ENCODE data around the gene HOXB9.

Gene HOXB9

DNA sequence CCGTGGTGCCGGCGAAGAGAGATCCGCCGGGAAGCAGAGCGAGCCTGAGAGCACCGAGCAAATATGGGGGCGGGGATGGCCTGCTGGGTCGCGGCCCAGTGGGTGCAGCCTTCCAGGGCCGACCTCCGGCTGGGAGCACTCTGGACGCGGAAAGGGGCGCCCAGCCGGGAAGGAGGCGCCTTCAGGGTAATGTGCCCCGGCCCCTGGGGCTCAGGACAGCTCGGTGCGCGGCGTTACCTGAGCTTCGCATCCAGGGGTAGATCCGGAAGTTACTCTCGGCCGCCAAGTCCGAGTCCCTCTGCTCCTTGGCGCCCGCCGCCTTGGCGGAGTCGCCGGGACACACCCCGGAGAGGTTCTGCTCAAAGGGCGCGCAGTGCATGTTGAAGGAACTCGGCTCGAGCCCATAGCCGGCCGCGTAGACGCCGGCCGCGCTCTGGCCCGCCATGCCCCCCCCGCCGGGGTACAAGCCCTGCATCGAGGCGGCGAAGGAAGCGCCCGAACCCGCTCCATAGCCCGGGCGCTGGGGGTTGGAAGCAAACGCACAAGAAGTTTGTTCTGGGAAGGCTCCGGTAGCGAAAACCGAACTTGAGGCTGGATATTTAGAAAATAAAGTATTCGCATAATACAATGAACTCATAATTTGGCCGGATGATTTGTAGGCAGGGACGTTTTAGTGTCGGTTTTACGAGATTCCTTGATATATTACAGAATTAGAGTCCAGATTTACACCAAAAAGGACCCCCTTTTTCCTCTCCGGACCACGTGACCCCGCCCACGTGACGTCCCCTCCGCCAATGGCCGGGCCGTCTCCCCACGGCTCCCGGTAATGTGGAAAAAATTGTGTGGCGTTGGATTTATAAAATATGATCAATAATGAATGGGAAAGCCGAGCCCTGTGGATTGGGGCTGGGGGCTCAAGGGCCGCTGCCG lies 15.6 kb downstream of the HOXB9 start, which contains the start of gene HOXB7:
Gene HOXB7, minus strand, starts transcription at position 736 of the 930 bp plus-strand sequence. Its CDS starts 99 bp downstream, at position 637.
- DNase-seq (ENCODE audit: low spot score), result peak; percentile 54

DNA sequence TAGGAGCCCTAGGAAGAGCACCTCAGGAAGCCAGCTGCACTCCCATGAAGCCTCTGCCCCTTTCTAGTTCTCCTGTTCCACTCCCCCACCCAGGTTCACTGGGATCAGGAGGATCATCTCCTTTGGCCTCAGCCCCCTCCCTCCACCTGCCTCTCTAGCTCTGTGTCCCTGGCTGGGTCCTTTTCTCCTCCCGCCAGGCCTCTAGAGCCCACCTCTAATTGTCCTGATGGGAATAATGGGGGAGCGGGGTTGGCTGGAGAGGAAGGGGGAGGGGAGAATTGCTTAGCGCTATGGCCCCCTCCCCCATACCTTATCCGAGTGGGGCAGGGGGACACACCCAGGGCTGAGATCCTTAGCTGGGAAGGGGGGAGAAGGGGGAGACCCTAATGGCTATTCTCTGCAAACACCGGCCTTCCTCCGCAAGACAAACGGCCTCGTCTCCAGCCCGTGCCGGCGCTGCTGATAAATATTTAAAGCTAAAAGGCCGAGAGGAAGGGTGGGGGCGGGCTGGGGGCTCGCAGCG lies 16.3 kb downstream of the HOXB9 start:
- no peak for DNase-seq (ENCODE audit: low spot score)

DNA sequence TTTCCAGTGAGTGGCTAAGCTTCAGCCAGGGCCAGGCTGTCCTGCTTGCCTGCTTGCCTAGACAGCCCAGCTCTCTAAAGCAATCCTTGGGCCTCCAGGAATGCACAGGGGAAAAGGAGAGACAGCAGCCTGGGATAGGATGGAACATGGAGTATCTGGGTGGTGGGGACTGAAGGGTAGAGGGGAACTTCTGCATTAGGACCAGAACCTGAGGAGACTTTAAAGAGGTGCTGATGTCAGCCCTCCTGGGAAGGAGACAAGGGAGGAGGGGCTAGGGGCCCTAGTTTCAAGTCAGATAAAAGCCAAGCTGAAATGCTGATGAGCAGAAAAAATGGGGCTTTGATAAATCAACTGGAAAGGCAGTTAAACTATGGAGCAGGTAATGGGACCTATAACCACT lies 17.1 kb downstream of the HOXB9 start:
- DNase-seq (ENCODE audit: low spot score), result no peak

DNA sequence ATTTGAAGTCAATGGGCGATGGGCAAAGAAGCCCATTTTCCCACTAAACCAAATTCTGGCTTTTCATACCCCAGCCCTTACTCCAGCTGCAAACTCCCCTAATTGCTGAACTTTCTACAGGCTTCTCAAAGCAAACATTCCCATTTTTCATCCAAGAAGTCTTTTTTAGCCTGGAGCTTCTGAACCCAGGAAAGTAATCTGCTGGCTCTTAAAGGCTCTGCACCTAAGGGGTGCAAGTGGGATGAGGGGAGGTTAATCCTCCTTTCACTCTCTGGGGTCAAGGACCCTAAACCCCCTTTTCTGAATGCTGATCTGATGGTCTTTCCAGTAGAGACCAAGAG lies 17.7 kb downstream of the HOXB9 start:
- DNase-seq (ENCODE audit: low spot score), result no peak

DNA sequence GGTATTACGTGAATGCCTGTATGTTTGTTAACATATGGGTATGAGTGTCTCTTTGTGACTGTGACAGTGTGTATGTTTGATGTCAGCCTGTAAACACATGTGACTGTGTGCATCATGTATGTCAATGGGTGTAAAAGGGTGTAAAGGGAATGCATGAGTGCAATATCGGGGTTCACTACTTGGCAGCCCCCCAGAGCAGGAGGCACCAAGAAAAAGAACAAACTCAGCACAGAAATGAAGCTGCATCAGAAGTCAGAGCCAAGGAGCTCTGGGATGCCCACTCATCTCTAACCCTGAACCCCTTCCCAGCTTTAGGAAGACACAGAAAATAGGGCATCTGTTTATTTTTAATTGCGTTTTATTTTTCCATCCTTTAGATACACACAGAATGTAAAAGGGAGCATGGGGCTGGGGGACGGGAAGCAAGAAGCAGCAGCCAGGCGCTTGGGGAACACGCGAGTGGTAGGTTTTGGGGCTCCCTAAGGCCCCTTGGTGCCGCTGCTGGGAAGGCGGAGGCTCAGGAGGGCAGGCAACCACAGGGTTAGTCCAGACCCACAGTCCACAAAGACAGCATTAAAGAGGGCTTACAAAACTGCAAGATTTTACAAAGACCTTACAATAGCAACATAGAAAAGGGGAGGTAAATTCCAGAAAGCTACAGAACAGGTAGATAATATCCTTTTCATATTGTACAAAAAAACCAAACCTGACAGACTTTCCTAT lies 19.1 kb downstream of the HOXB9 start:
- DNase-seq (ENCODE audit: low spot score), result no peak

DNA sequence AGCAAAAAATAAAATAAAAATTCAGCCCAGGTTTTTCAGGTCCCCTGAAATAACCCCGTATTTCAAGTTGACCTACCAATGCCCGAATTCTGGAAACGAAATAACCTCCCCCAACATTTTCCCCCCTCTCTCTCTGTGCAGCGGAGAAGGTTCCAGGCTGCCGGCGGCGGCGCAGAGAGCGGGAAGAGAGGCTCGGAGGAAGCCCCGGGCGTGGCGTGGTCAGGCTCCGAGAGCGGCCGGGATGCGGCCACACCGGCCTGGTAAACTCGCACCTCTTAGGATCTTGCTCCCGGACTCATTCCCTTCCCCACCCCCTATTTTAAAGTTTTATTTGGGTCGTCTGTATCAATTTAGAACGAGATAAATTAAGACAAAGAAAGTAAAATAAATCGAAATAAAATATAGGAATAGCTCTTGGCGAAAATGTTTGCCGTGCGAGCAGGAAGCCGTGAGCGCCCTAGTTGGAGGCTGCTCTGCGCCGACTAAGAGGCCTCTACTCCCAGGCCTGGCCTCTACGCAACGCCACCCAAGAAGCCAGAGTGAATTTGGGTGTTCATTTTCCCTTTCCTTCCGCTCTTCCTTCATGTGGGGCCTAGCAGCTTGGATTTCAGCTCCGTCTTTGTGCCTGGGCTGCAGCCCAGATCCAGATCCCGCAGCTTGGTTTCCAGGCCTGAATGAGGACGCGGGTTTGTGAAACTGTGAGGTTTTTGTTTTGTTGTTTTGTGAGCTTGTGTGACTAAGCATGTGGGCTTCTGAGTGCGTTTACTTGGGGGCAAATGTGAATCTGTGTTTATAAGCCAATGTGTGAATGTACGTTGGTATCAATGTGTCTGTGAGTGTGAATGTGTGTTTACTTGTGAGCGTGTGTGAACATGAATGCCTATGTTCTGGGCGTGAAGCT lies 19.9 kb downstream of the HOXB9 start:
- no peak for DNase-seq (ENCODE audit: low spot score)

DNA sequence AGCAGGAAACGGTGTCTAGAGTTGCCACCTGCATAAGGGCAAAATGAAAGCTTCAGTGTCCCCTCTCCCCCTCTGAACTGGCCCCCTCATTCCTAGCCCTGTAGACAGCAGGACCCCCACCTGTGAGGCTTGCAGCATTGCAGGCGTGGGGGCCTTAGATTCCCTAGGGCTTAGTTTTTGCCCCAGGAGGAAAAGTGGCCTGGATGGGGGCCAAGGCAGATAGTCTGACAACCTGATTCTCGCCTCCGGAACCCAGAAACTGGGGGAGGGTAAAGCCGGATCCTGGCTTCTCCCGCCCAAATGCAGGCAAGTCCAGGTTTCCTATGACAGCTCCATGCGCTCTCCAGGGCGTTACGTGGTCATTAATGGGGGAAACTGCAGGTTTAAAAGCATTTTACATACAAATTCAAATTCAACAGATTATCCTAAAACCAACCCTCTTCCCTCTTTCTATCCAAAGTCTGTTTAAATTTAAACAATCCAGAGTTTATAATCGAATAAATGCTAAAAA lies 20.7 kb downstream of the HOXB9 start:
- no peak for DNase-seq (ENCODE audit: low spot score)

DNA sequence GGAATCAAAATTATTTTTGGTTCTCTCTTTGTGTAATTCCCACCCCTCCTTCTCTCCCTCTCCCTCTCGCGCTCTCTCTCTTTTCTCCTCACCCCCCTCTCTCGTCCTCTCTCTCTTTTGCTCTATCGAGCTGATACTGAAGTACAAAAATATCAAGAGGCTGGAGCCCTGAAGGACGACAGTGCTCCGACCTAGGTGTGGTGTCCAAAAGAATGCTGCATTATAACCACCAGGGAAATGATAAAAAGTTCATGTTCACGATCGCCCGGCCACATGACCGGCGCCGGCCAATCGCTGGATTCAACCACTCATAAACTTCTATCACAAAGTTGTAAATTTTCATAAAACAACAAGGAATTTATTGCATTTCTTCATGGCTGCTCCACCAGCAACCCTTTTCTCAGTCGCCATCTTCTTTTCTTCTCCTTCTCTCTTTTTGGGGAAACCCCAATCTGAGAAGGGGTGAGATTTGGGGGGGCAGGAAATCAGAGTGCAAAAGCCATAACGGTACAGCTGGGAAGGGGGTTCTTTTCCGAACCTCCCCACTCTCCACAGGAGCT lies 21.3 kb downstream of the HOXB9 start, which contains the start of gene HOXB6:
Gene HOXB6, minus strand, starts transcription at position 217 of the 560 bp plus-strand sequence. CDS start 6,836 bp downstream, outside the sequence.
- no peak for DNase-seq (ENCODE audit: low spot score)

DNA sequence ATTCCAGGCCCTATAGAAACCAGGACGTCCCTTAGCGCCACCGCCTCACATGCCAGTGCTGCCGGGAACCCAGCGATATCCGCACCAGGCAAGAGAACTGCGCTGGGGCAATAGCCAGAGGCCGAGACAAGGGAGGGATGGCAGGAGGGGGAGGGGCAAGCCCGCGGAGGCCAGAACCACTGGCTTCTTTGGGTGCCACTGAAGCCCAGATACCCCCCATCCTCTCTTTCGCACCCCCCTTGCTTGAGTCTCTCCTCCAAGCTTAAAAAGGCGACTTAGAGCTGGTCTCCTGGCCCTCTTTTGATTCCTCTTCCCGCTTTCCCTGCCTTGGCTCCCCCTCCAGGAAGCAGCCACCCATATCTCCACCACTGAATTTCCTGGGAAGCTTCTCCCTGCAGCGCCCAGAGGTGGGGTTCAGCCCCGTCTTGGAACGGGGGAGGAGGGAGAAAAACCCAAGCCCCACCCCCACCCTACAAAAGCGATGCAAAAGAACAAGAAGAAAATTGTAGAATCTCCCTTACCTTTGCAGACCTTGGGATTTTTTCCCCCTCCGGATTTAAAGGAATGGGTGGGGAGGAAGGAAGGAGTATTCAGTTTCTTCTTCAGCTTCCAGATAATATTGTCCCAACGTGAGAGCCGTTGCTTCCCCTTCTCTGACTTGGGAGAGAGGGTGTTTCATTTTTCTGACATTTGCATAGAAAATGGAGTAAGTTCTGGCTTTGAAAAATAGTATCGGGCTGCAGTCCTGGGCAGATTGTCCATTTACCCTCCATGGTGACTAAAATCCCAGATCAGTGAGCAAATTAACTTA lies 22.0 kb downstream of the HOXB9 start:
- no peak for DNase-seq (ENCODE audit: low spot score)

DNA sequence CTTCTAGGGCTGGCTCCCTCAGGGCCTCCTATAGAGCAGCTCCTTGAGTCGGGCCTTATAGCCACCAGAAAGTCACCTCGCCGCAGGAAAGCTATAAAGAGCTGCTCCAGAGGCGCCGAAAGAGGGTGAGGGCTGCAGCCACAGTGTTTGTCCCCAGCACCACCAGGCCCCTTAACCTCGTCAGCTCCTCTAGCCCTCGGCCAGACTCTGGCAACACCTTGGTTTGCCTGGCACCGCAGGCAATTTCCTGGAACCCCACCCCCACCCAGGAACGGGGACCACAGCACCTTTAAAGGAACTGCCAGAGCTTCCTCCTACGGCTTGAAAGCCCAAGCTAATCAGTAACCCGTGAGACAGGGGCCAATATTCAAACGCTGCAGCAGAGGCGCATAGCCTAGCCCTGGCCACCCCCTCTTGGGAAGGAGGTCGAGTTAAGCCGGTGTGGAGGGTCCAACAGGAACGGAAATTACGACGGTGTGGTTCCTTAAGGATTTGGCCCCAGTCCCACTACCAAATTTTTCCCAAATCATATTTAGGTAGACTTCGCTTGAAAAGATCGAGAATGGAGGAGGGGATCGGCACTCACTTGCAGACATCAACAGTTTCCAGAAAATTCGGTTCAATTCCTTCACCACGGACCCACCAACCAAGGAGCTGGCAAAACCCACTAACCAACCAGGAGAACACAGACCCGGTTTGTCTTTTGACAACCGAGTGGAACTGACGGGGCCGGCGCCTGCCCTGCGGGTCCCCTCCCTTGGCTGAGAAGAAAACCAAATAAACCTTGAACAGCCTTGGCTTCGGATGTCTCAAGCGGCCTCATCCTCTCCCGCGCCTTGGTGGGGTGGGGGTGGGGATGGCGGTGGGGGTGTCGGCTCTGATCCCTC lies 24.4 kb downstream of the HOXB9 start:
- no peak for DNase-seq (ENCODE audit: low spot score)

DNA sequence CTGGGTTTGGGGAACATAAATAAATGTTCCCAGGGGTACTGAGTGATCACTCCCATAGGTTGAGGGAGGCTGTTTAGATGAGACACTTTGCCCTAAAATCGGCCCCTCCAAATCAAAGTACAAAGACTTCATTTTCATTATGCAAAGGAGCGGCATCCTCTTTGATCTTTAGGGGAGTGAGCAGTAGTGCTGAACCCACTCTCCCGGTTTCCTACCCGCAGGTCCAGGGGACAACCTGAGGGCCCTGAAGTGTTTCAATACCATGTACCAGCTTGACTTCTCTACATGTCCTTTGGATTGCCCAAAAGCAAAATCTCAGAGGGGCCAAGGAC lies 25.0 kb downstream of the HOXB9 start:
- no peak for DNase-seq (ENCODE audit: low spot score)

DNA sequence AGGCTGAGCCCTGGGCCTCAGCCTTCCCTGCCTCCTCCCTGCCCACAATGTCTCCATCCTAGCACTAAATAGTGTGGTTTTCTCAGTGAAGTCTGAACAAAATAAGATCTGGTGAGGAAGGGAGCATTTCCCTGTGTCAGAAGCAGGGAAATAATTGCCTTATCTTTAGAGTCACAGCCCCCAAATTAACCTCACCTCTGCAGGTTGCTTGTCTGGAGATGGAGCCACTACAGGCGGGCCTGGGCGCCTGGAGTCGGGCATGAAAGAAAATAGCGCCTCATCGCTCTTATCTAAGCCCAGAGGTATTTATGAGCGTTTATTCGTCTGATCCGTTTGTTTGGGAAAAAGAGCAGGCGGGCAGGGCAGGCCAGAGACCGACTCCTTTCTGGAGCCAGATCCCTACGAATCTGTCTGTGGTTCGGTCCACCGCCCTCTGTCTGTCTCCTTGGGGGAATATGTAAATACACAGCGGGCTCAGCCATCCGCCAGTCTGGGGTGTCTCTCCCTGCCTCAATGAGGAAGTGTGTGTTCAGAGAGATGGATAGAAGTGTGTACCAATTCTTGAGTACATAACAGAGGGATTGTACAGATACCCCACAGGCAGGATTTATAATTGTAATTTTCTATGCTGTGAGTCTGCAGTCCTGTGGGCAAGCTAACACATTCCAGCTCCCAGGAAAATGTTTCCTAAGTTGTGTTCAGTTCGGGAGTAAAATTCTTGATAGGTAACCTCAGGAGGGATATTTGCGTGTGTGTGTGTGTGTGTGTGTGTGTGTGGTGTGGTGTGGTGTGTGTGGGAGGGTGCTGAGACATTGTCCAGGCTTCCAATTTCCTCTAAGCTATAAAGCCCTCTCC lies 25.7 kb downstream of the HOXB9 start:
- no peak for DNase-seq (ENCODE audit: low spot score)

DNA sequence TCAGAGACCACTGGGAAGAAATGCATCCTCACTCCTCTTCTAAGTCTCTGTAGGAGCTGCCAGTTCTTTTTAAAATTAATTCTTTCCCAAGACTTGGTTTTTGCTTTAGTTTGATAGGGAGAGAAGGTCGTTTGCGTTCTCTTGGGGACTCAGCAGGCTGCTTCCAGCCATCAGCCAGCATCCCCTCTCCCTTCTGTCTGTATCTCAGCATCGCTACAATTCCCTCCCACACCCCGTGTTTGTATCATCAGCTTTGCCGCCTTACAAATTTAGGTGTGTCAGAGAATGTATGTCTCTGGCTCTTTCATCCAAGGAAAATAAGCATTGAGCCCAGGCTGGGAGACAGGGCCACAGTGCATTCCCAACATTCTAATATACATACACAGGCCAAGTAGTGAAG lies 26.8 kb downstream of the HOXB9 start:
- DNase-seq (ENCODE audit: low spot score), result no peak

DNA sequence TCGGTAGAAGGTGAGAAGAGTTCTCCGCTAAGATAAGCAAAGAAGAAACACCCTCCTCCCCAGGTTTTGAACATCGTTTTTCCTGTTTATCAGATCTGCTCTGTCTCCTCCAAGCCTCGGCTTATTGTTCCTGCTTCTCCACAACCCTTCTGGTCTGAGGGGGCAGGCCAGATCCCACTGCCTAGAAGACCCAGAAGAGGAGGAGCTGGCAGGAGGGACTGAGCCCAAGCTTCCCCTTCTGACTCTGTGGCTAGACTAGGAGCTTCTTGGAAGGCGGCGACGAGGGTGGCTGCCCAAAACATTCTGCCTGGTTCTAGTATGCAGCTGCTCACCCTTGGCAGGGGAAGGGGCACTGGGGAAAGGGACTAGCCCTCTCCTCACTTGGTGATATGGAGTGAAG lies 27.4 kb downstream of the HOXB9 start:
- DNase-seq (ENCODE audit: low spot score), result no peak

DNA sequence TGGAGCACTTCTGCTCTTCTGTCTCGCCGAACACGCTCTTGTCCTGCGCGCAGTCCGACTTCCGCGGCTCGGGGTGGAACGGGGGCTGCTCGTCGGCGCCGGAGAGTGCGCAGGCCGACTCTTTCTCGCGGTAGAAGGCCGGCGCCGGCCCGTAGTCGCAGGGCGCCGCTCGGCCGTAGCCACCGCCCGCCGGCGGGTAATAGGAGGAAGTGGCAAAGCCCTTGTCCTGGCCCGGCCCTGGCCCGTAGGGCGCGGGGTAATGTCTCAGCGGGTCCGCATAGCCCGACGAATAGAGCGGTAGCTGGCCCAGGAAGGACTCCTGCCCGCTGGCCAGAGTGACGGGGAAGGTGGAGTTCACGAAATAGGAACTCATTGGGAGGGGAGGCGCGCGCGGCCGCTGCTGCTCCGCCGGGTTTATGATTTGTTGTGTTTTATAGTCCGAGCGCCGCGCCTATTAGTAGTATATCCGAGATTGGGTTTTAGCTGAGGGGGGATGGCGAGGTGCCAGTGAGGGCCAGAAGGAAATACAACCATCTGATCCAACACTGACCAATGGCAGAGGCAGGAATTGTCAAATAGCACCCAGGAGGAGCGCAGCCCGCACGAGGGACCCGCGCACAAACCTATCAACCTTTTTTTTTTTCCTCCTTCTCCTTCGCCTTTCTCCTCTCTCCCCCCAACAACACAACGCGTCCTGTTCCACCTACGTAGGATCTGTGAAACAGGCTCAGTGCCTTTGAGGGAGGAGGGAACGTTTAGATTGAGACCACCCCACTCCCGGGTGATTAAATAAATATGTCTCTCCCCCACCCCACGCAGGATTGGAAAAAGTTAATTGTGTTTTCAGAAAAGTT lies 28.2 kb downstream of the HOXB9 start:
- peak; percentile 31 for DNase-seq (ENCODE audit: low spot score)

DNA sequence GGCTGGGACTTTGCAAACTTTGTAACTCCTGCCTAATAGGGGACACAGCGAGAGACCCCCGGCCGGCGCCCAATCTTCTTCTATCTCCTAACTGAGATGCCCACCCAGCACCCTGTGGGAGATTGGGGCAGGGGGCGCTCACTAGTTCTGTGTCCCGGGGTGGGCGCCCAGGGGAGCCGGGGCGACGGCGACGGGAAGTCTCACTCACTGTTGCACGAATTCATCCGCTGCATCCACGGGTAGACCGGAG lies 28.7 kb downstream of the HOXB9 start:
- no peak for DNase-seq (ENCODE audit: low spot score)

DNA sequence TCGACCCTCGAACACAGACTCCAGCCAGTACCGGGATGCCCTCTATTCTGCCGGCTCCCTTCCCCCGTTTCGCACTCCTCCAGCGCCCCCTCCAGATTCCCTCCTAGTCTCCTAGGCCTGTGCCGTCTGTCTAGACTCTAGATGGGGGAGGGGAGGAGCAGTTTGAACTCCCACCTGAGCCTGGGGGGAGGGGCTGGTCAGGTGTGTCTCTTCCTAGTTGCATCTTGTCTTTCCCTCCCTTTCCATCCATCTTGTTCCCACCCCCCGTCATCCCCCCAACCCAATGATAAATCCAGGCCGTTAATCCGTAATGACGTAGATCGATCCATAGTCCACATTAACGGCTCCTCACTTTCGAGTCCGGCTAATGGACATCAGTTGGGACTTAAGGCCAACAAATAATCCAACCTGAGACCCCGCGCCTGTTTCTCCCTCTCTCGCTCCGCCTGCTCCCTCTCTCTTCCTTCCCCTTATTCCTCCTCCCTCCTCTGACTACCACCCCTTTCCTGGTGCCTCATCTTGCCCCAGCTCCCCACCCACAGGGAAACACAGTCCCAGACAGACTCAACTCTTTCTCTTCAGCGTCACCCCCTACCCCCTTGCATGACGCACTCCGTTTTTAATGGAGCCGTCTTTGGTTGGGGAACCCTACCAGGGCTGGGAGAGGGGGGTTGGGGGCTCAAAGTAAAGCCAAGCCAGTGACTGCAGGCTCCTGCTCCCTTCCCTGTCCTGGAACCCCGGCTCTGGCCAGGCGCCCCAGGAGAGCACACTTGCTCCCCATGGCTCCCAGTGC lies 29.2 kb downstream of the HOXB9 start:
- DNase-seq (ENCODE audit: low spot score), result no peak
